Keratinocyte (primary cell): ENCODE results near the gene ORMDL3. TPM values are rescaled to one million over a fixed set of nuclear protein-coding genes. Genes with fewer than 3 reads are reported as not detected.
A peak's percentile ranks its signal among the peaks of the same experiment; 100 is the strongest.

Source experiments
- DNase-seq: peaks from one replicate; pipeline ENCODE4 v3.0.0-alpha.2; 2011; ENCODE audit warnings: low read depth, missing footprints, low spot score
- FAIRE-seq: peaks from 2 replicates; lab custom pipeline; 2011; peaks lifted over from hg19 to GRCh38; lab: Jason Lieb, UNC
- H2AFZ ChIP-seq: 2 replicates; pipeline ENCODE4 v1.6.0; 2012; ENCODE audit warnings: low read length, control low read depth, inconsistent platforms; ENCODE audit not compliant: control insufficient read depth
- H3K27ac ChIP-seq: 2 replicates; pipeline ENCODE4 v1.5.1; 2011; ENCODE audit warnings: low read length; ENCODE audit not compliant: control insufficient read depth, insufficient read depth
- H3K27me3 ChIP-seq: 3 replicates; pipeline ENCODE4 v1.6.0; 2011; ENCODE audit warnings: low read length; ENCODE audit not compliant: control insufficient read depth, insufficient read depth; ENCODE audit errors: extremely low read depth
- H3K36me3 ChIP-seq, 2 experiments: 2 replicates in 1 of 2; 3 replicates in 1 of 2; pipeline ENCODE4 v1.5.1; 2011; ENCODE audit warnings: low read length in 2 of 2, mild to moderate bottlenecking in 1 of 2; ENCODE audit not compliant: control insufficient read depth in 2 of 2, insufficient read depth in 2 of 2; ENCODE audit errors: extremely low read depth in 1 of 2
- H3K4me1 ChIP-seq: 3 replicates; pipeline ENCODE4 v1.5.1; 2011; ENCODE audit warnings: low read length; ENCODE audit not compliant: control insufficient read depth, insufficient read depth; ENCODE audit errors: extremely low read depth
- H3K4me2 ChIP-seq: 3 replicates; pipeline ENCODE4 v1.6.0; 2011; ENCODE audit warnings: low read depth, low read length; ENCODE audit not compliant: control insufficient read depth, insufficient read depth; ENCODE audit errors: extremely low read depth
- H3K4me3 ChIP-seq, 3 experiments: fragments of 200-600 bp in 1 of 3; sonication (generic) in 1 of 3; 2 replicates in 2 of 3; 3 replicates in 1 of 3; pipeline ENCODE4 v1.5.1; 2011 to 2016; ENCODE audit warnings: low read length in 3 of 3, mild to moderate bottlenecking in 3 of 3, control low read depth in 2 of 3, inconsistent platforms in 1 of 3, low read depth in 1 of 3, mixed read lengths in 1 of 3, mixed run types in 1 of 3, moderate library complexity in 1 of 3; ENCODE audit not compliant: control insufficient read depth in 2 of 3, insufficient read depth in 2 of 3; ENCODE audit errors: extremely low read depth in 1 of 3
- H3K79me2 ChIP-seq: 2 replicates; pipeline ENCODE4 v1.6.0; 2012; ENCODE audit warnings: low read length; ENCODE audit not compliant: control insufficient read depth, insufficient read depth
- H3K9ac ChIP-seq: 3 replicates; pipeline ENCODE4 v1.6.0; 2011; ENCODE audit warnings: low read length; ENCODE audit not compliant: control insufficient read depth, insufficient read depth; ENCODE audit errors: extremely low read depth
- H3K9me1 ChIP-seq: 3 replicates; pipeline ENCODE4 v1.6.0; 2011; ENCODE audit warnings: low read length; ENCODE audit not compliant: control insufficient read depth, insufficient read depth; ENCODE audit errors: extremely low read depth
- H3K9me3 ChIP-seq: 2 replicates; pipeline ENCODE4 v1.5.1; 2012; ENCODE audit warnings: low read depth, low read length; ENCODE audit not compliant: control insufficient read depth
- H4K20me1 ChIP-seq: 3 replicates; pipeline ENCODE4 v1.6.0; 2011; ENCODE audit warnings: low read length; ENCODE audit not compliant: control insufficient read depth, insufficient read depth; ENCODE audit errors: extremely low read depth
- EZH2 ChIP-seq: IDR thresholded peaks from one replicate; pipeline ENCODE4 v1.6.1; 2012; ENCODE audit warnings: inconsistent platforms, mild to moderate bottlenecking, low read length, moderate library complexity
- dilution Hi-C: fragments of 300-500 bp; cut with MboI; formaldehyde crosslinking; loops from one replicate; pipeline ENCODE4 v1.7.0; 2020; ENCODE audit warnings: low sequenced_read_pairs; ENCODE audit not compliant: extremely low pct_ligation_motif_present
- polyA plus RNA-seq, 5 experiments: library from polyadenylated mRNA; depleted of rRNA in 3 of 5; stranded (reverse) in 3 of 5; stranded (forward) in 1 of 5; unstranded in 1 of 5; fragments of >200 nt; gene quantifications; 1 replicate in 1 of 5; 2 replicates in 3 of 5; 3 replicates in 1 of 5; pipeline versions ENCODE4 v1.2.1 to v1.2.3, GENCODE V29; 2011 to 2012; ENCODE audit warnings: missing spikeins in 2 of 5, low read depth in 1 of 5, low replicate concordance in 1 of 5
- TF ChIP-seq, protein P1 (sequence below), 3 experiments: IDR thresholded peaks in 1 of 3; conservative IDR thresholded peaks in 1 of 3; optimal IDR thresholded peaks in 1 of 3; 2 replicates in 2 of 3; 3 replicates in 1 of 3; pipeline versions ENCODE3 to v1.5.1; 2011; ENCODE audit warnings: low read length in 3 of 3, mild to moderate bottlenecking in 3 of 3, moderate library complexity in 2 of 3, control low read depth in 1 of 3, inconsistent platforms in 1 of 3; ENCODE audit not compliant: insufficient read depth in 2 of 3; ENCODE audit errors: extremely low read depth in 1 of 3

ORMDL3 gene
- polyA plus RNA-seq, 1 donor (not counting 4 experiments of a cell fraction or from before 2014, with no cell fraction given): 36.3 TPM

GRCh38 chr17:39929646-39930407 is 2.4 kb upstream of the ORMDL3 start:
- Histone ChIP-seq H3K36me3 (no peaks in the 10 kb centered on the region), H3K79me2 (peaks cover 18% of the 10 kb centered on the region), H3K4me2 (peak overlapping the region; percentile 53), H3K9me1 (peaks cover 6% of the 10 kb centered on the region), H4K20me1 (peaks cover 3% of the 10 kb centered on the region), H3K9me3 (no peaks in the 10 kb centered on the region), H3K27ac (peak overlapping the region; percentile 58), H3K4me3 (no peak overlapping the region), H3K9ac (peak overlapping the region; percentile 3), H3K27me3 (no peaks in the 10 kb centered on the region), H2AFZ (no peak overlapping the region), H3K4me1 (peaks cover 37% of the 10 kb centered on the region)
- DNase-seq: no peak
- dilution Hi-C loops: no loop called here
- no peak for FAIRE-seq
- no peak for TF ChIP-seq EZH2

- peak; percentile 88 for FAIRE-seq
- H3K4me3 ChIP-seq: no peak overlapping the region
- H3K4me2 ChIP-seq: peak overlapping the region; percentile 63
Observed at GRCh38 chr17:39928858-39929645, 1.7 kb upstream of the ORMDL3 start.

More at GRCh38 chr17:39928858-39929645, 1.7 kb upstream of the ORMDL3 start:
- no peaks in the 10 kb centered on the region for H3K9me3 ChIP-seq
- dilution Hi-C loops: no loop called here
- peaks cover 4% of the 10 kb centered on the region for H4K20me1 ChIP-seq
- peak overlapping the region; percentile 58 for H3K27ac ChIP-seq
- H3K79me2 ChIP-seq: peaks cover 23% of the 10 kb centered on the region
- DNase-seq: no peak
- H3K36me3 ChIP-seq: peaks cover 0 to under 1% of the 10 kb centered on the region in 2 experiments
- peak overlapping the region; percentile 16 for H3K9ac ChIP-seq
- no peak for TF ChIP-seq EZH2
- TF ChIP-seq, protein P1, sequence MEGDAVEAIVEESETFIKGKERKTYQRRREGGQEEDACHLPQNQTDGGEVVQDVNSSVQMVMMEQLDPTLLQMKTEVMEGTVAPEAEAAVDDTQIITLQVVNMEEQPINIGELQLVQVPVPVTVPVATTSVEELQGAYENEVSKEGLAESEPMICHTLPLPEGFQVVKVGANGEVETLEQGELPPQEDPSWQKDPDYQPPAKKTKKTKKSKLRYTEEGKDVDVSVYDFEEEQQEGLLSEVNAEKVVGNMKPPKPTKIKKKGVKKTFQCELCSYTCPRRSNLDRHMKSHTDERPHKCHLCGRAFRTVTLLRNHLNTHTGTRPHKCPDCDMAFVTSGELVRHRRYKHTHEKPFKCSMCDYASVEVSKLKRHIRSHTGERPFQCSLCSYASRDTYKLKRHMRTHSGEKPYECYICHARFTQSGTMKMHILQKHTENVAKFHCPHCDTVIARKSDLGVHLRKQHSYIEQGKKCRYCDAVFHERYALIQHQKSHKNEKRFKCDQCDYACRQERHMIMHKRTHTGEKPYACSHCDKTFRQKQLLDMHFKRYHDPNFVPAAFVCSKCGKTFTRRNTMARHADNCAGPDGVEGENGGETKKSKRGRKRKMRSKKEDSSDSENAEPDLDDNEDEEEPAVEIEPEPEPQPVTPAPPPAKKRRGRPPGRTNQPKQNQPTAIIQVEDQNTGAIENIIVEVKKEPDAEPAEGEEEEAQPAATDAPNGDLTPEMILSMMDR (optimal IDR thresholded peaks at IDR 0.05 in 1 of 3, IDR thresholded peaks at IDR 0.05 in 1 of 3, conservative IDR thresholded peaks at IDR 0.05 in 1 of 3; ENCODE audit: extremely low read depth in 1 of 3, insufficient read depth in 2 of 3, low read length in 3 of 3): no peak
- H3K27me3 ChIP-seq: no peaks in the 10 kb centered on the region
- peaks cover 40% of the 10 kb centered on the region for H3K4me1 ChIP-seq
- no peak overlapping the region for H2AFZ ChIP-seq
- peaks cover 6% of the 10 kb centered on the region for H3K9me1 ChIP-seq
